HG02571 (cell line): ENCODE data around the gene RECK.
A peak's percentile ranks its signal among the peaks of the same experiment; 100 is the strongest.

ENCODE experiments used
- ATAC-seq: cut with Tn5 transposase; IDR thresholded peaks from one replicate; pipeline ENCODE4 v1.9.1; 2021; ENCODE audit warnings: mild to moderate bottlenecking, moderate library complexity; ENCODE audit not compliant: unreplicated experiment

RECK gene

DNA sequence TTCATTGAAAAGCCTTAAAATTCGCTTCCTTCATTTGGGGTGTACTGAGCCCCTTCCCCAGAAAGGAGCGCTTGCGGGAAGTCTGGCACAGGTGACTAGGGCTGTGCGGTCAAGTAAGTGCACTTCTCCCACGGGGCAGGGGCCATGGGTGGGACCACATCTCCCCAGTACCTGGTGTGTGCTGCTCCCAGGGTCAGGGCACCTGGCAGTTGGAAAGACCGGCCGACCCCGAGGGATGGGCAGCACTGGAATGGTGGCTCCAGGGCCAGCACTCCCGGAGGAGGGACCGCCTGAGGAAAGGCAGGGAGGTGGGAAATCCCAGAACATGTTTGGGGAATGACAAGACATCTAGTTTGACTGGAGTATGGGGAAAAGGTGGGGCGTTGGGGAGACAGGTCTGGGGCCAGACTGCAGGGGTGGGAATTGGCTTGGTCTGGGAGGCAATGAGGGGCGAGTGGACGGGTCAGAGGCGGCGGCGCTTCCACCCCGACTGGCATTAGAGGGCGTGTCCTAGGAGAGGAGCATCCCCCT lies 99.1 kb downstream of the RECK start:
- ATAC-seq, result no peak

DNA sequence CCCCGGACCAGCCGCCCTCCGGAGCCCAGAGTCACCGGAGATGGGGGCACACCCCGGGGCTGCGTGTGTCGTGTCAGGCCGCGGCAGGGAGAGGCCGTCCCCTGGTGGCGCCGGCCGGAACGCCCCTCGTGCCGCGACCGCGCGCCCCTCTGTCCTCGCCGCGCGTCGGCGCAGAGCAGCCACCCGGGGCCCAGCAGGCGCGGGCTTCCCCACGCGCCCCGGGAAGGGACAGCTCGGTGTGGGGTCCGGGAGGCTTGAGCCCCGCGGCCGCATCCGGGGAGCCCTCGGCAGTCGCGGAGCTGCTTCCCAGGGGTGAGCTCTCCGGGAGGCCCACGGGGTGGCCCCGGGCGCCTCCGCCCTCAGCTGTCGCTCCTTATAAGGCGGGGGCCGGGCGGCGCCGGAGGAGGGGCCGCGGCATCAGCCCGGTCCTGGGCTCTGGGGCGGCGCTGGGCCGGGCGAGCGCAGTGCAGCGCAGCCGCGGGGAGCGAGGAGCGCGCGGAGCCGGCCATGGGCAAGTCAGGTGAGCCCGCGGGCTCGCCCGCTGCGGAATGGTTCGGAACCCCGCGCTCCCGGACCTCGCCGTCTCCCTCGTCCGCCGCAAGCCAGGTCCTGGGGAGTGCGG lies 99.7 kb downstream of the RECK start, which contains the start of gene GLIPR2:
TSS of gene GLIPR2 (plus strand) at position 462 of the 622 bp plus-strand sequence. CDS start at position 508, 46 bp downstream.
- peak; percentile 94 for ATAC-seq

DNA sequence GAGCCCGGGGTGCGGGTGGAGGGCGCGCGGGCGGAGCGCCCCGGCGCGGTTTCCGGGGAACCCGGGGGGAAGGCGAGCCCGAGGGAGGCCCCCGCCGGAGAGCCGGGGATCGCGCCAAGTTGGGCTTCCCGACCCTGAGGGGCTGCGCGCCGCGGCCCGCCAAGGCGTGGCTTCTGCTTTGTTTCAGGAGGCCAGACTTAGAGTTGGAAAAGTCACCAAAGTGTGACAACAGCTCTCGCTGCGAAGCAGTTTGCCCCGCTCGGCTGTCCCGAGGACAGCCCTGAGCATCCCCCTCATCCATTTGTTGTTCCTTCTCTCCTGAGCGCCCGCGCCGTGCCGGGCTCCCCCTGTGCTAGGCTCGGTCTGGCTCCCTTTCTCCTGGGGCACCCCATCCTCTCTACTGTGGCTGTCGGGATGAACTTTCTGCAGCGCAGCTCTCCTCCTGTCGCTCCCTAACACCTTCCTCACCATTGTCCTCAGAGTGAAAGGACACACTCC lies 100.2 kb downstream of the RECK start:
- ATAC-seq, result peak; percentile 16

DNA sequence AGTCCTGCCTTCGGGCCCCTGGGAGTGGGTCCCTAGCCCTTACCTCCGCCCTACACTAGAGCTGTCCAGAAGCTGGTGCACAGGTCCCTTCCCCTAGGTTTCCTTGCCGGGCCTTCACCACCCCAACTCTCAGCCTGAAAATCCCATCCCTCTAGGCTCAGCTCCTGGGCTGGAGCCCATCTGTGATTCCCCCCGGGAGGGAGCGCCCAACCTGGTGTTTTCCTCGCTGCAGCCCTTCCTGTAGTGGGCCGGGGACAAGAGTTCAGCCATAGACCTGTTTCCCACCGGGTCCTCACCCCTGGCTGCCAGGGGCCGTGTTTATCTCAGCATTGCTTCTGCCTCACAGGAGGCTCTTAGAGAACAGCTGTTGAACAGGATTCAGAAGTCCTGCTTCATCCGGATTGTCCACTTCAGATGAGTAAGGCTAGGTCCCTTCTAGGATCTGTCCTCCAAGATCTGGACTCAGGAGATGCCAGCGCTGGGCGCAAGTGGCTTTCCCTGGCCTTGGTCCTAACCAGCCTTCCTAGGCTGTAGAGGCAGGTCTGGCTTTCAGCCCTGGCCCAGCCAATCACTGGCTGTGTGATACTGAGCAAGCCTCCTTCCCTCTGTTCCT lies 100.8 kb downstream of the RECK start:
- no peak for ATAC-seq

DNA sequence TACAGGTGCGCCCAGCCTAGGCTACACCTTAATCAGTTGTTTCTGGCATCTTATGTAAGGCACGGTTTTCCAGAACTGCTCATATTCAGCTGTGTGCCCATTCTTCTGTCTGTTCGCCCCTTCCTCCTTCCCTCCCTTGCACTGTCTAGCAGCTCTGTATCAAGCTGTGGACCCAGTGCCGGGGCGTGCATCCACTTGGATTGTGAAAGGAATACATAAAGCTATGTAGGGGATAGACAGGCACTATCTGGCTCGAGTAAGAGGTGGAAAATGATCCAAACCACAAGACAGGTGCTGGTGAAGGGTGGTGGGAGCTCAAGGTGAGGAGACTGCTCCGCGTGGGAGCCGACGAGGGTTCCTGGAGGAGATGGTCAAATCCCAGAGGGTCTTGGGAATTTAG lies 101.8 kb downstream of the RECK start:
- no peak for ATAC-seq

DNA sequence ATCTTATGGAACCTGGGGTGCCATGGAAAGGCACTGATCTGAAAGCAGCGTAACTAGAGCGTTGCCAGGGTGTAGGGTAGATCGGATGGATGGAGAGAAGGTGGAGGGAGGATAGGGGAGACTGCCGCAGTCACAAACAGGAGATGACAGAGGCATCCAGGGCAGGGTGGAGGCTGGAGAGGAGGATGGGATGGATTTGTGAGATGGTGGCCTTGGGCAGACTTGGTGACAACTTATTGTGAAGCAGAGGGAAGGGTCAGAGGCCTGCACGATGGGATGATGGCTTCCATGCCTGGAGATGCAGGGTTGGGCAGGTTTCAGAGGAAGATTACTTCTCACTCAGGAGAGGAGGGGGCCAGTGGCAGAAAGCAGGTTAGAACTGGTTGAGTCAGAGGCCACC lies 102.2 kb downstream of the RECK start:
- no peak for ATAC-seq

DNA sequence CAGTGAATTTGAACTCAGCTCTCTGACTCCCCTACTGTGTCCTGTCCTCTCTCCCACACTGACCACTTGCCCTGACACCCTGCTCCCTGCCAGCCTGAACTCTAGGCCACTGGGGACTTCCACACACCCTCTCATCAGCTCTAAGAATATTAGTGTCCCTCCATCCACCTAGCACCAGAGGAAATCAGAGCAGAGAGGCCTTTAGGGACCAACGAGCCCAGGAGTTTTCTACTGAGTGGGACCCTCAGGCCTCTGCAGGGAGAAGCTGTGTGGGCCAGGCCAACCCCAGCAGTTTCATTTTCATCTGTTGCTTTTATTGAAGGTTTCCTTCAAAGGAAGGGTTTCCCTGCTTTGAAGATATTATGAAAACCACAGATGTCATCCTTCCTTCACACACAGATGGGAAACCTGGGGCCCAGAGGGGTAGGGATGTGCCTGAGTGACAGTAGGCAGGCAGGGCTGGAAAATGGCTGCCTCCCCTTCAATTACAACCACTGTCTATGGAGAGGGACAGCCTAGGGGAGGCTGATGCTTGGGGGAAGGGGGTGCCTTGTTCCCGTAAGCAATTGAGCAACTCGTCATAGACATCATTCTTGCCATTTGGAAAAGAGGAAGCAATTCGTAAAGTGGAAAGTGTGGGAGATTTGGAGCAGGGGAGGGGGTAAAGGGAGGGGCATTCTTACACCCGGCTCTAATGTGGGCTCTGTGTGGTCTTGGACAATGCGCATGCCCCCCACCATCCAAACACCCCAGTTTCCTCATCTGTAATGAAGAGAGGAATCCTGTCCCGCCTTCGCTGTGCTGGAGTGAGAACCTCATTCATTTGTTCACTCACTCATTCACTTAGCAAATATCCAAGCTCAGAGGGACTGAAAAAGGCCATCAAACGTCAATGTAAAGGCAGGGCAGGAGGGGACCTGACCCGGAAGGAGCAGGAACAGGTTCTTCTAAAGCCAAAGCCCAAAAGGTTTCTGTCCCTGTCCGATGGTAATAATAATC lies 103.7 kb downstream of the RECK start:
- no peak for ATAC-seq

DNA sequence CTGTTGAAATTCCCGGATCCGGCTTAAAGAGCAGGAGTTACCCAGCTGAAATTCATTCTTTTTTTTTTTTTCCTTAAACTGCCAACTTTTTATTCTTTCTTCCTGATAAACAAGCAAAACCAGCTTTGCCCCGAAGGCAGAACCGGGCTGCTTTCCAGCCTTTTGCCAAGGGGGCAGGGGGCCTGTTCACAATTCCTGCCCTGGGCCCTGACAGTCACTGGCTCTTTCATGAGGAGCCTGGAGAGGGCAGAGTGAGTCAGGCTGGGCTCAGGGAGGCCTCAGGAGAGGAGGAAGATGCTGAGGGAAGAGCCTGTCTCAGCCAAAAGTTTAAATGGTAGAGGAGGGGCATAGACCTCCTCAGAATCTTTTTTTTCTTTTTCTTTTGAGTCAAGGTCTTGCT lies 104.6 kb downstream of the RECK start:
- ATAC-seq, result no peak

DNA sequence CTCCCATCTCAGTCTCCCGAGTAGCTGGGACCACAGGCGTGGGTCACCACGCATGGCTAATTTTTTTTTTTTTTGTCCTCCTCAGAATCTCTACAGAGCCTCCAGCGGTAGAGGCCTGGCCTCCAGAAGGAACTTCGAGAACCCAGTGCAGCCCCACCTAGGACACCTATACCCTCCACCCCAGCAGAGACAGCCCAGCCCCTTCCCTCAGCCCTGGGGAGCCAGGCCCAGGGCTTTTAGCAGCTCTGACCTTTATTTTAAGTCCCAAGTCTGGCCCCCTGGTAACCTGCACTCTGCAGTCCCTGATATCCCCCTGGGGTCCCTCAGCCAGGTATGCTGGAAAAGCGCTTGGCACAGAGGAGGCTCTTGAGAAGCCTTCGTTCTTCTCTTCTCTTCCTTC lies 105.0 kb downstream of the RECK start:
- ATAC-seq, result no peak

DNA sequence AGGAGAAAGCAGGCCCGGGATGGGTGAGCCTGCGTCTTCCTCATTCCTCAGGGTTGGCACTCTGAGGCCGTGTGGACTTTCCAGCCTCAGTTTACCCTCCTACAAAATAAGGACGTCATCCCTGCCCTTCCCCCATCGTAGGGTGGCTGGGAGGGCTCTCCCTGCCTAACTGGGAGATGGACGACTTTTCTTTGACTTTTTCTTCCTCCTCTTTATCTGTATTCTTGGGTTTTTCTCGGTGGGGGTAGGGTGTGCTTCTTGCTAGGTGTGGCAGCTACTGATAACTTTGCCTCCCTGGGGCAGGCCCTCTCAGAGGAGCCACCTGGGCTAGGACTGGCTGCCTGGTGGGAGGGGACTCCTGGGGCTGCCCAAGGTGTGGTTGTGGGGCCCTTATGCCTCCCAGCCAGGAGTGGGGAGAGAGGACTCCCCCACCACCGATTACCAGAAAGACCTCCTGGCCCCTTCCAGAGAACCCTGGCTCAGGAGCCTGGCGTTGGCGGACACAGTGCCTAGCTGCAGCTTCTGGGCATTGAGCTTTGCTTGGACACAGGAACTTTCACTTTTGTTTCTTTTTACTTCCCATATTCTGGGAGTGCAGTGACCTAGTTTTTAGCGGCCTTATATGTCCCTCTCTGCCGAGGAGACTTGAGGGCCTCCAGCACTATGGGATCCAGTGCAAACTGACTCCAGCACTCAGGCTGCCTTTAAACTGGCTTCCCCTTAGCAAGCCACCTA lies 106.0 kb downstream of the RECK start:
- no peak for ATAC-seq

DNA sequence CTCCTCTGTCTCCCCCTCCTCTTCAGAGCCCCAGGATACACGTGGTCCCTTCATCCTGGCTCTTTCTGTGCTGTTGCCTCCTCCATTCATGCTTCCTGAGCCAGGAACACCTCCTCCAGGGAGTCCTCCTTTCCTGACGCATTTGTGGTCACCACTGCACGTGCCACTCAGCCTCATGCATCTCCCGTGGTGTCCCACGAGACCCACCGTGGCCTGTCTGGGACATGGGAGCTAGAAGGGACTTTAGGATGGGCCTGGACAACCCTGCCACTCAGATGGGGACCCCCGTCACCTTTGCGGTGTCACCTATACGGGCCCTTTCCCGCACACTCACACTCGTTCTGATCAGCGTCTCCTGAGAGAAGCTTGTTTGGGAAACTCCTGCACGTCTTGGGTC lies 106.5 kb downstream of the RECK start:
- no peak for ATAC-seq

DNA sequence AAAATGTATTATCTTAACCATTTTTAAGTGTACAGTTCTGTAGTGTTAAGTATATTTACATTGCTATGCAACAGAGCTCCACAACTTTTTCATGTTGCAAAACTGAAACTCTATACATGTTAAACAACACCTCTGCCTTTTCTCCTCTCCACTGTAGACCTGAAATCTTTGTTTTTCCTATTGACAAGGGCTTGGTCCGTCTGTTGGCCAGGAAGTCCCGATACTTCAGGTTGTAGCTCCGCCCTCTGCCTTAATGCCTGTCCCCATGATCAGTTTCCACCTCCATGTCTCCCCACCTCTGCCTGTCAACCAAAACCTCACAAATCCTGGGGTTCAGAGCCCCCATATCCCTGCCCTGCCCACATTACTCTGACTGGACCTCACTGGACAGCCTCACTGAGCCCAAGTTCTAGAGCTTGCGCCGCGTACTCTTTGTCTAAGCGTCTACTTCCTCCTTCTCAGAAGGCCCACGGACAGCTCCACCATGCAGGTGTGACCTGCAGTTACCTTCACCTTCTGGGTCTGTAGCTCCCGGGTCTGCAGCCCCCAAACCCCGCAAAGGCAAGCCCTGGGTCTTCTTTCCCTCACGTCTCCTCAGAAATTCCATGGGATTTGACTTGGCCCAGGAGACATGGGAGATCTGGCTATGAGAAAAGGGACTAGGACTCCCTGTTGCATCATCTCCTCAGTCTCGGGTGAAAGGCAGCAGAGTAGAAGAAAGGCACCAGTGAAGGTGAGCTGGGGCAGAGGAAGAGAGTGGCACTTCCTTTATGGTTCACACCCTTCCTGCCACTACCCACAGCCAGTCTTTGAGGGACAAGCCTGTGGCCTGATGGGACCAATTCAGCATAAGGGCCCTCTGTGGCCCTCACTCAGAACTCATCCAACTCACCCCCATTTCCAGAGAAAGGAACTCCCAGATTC lies 107.9 kb downstream of the RECK start:
- ATAC-seq, result no peak

DNA sequence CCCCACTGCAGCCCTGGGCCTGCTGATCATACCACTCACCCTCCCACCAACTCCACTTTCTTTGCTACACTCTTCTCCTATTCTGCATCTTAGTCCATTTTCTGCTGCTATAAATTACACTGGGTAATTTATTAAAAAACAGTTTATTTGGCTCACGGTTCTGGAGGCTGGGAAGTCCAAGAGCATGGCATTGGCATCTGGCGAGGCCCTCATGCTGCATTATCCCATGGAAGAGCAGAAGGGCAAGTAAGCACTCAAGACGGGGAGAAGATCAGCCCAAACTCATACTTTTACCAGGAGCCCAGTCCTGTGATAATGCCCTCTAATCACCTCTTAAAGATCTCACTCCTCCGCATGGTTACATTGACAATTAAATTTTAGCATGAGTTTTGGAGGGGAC lies 109.3 kb downstream of the RECK start:
- no peak for ATAC-seq

DNA sequence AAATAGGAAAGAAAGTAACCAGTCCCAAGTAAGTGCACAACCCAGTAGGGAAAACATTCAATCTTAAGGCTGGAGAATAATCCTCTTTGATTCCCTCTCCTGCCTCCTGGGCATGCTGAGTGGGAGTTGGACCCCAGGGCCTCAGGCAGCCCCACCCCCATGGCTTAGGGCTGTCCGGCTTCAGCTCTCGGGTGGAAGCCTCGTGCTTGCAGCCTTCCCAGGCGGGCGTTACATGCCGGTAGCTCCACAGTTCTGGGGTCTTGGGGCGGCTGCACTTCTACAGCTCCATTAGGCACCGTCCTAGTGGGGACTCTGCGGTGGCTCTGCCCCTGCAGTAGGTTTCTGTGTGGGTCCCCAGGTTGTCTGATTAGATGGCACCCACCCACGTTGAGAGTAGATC lies 109.9 kb downstream of the RECK start:
- no peak for ATAC-seq

DNA sequence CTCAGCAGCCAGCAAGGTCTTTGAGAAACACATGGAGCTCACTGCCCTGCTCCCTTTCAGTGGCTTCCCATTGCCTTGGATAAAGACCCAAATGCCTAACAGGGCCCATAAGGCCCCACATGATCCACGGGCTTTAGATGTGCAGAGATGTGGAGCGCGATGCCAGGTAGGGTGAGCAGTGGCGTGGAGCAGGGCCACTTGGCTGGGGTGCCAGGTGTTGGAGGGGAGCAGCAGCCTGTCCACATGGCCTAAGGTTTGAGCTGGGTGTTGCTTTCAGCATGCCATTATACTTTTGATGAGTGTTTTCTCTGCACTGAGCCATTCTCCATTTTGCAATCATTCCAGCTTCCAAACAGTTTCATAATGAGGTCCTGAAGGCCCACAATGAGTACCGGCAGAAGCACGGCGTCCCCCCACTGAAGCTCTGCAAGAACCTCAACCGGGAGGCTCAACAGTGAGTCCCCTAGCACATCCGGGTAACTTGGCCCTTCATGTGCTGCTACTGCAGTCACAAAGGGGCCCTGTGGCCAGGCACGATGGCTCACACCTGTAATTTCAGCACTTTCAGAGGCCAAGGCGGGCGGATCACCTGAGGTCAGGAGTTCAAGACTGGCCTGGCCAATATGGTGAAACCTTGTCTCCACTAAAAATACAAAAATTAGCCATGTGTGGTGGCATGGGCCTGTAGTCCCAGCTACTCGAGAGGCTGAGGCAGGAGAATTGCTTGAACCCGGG lies 110.9 kb downstream of the RECK start:
- no peak for ATAC-seq

DNA sequence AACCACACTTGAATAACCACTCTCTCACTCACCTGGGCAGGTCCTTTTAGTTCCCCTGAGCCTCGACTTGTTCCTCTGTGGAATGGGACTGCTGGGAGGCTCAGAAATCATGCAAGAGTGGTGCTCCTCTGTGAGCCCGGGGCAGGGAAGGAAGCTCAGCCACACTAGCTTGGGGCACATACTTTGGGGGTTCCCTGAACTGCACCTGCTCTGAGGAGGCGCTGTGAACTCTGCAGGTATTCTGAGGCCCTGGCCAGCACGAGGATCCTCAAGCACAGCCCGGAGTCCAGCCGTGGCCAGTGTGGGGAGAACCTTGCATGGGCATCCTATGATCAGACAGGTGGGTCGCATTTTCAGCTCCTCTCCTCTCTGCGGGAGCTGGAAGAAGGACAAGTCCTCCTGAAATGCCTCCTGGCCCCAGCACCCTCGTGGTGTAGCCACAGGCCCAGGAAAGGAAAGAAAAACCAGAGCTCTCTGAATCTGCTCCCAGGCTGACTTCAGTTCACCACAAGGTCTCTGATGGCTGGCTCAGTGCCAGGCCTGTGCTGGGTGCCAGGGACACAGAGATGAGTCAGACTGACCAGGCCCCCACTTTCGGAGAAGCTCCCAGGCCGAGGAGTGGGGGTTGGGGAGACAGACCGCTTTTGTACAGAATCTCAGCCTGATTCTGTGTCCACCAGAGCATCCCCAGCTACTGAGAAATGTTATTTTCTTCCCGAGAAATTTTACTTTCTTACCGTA lies 111.8 kb downstream of the RECK start:
- peak; percentile 46 for ATAC-seq

DNA sequence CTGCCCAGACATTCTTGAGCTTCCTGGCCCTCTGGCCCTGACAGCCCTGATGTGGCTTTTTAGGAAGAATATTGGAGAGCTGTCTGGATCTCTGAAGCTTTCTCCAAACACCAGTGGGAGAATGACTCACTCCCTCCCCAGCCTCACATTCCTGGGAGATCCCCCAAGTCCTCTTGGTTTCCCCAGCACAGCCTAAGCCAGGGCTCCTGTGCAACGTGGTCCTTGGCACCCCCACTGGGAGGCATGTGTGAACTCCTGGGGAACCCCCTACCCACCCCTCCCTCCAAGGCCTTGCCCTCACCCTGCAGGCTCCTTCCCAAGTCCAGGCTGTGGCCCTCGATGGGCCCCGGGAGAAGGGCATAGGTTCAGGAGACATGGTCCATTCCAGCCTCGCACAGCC lies 112.5 kb downstream of the RECK start:
- no peak for ATAC-seq
